Hepatocyte (in vitro differentiated cells): ENCODE measurements around the gene DYRK1A.

Experiments used
- CTCF ChIP-seq: fragments of 200-600 bp; sonication (generic); IDR thresholded peaks from 2 replicates; pipeline ENCODE4 v1.5.1; 2016; ENCODE audit warnings: antibody characterized with exemption, mild to moderate bottlenecking; ENCODE audit not compliant: poor library complexity
- EZH2phosphoT487 ChIP-seq: fragments of 200-600 bp; sonication (generic); IDR thresholded peaks from one replicate; pipeline ENCODE4 v1.6.1; 2018; ENCODE audit warnings: antibody characterized with exemption, mild to moderate bottlenecking, low read depth, moderate library complexity; ENCODE audit not compliant: unreplicated experiment, severe bottlenecking

- TF ChIP-seq EZH2phosphoT487 (no peak), CTCF (no peak)
Measured at GRCh38 chr21:37542512-37542911, 175.9 kb downstream of the DYRK1A start.
